SK-N-SH treated with all-trans-retinoic acid at 6 μM for 48 hours (cell line): ENCODE measurements around the gene MPPED1.

Experiments used
- ATAC-seq: fragments of 200-7000 bp; cut with Tn5 transposase; 3 replicates; pipeline ENCODE4 v1.9.1; 2020; ENCODE audit warnings: mild to moderate bottlenecking, moderate library complexity
- ARNTL ChIP-seq: fragments of 450-650 bp; formaldehyde crosslinking; IDR thresholded peaks from 2 replicates; pipeline ENCODE4 v1.5.0; 2020; ENCODE audit warnings: low read depth, mild to moderate bottlenecking, moderate library complexity, borderline replicate concordance
- BACH2 ChIP-seq: fragments of 250-450 bp; sonication (Bioruptor Pico); IDR thresholded peaks from 2 replicates; pipeline ENCODE4 v1.9.0; 2021; ENCODE audit warnings: mild to moderate bottlenecking, borderline replicate concordance
- CSDC2 ChIP-seq: fragments of 250-450 bp; sonication (Bioruptor Pico); IDR thresholded peaks from 2 replicates; pipeline ENCODE4 v1.5.0; 2020; ENCODE audit warnings: mild to moderate bottlenecking, moderate library complexity
- GLIS3 ChIP-seq: fragments of 250-450 bp; sonication (Bioruptor Pico); IDR thresholded peaks from 2 replicates; pipeline ENCODE4 v1.5.0; 2020; ENCODE audit warnings: mild to moderate bottlenecking, moderate library complexity
- ISL1 ChIP-seq: fragments of 250-450 bp; sonication (Bioruptor Pico); IDR thresholded peaks from 2 replicates; pipeline ENCODE4 v2.1.2; 2022; ENCODE audit warnings: mild to moderate bottlenecking, moderate library complexity
- OSR1 ChIP-seq: fragments of 250-450 bp; sonication (Bioruptor Pico); IDR thresholded peaks from 2 replicates; pipeline ENCODE4 v1.8.0; 2022; ENCODE audit warnings: moderate library complexity, mild to moderate bottlenecking, inconsistent platforms
- RARB ChIP-seq: fragments of 250-450 bp; sonication (Bioruptor Pico); IDR thresholded peaks from 2 replicates; pipeline ENCODE4 v1.8.0; 2021; ENCODE audit warnings: mild to moderate bottlenecking, moderate library complexity
- SNAI2 ChIP-seq: fragments of 250-450 bp; sonication (Bioruptor Pico); IDR thresholded peaks from 2 replicates; pipeline ENCODE4 v1.5.0; 2020; ENCODE audit warnings: mild to moderate bottlenecking, moderate library complexity
- TCF4 ChIP-seq: fragments of 250-450 bp; sonication (Bioruptor Pico); IDR thresholded peaks from 2 replicates; pipeline ENCODE4 v1.8.0; 2021; ENCODE audit warnings: mild to moderate bottlenecking, moderate library complexity, borderline replicate concordance
- TOX ChIP-seq: fragments of 250-450 bp; sonication (Bioruptor Pico); IDR thresholded peaks from 2 replicates; pipeline ENCODE4 v1.8.0; 2021; ENCODE audit warnings: mild to moderate bottlenecking, moderate library complexity, borderline replicate concordance
- ZC3H10 ChIP-seq: fragments of 250-450 bp; sonication (Bioruptor Pico); IDR thresholded peaks from 2 replicates; pipeline ENCODE4 v1.5.1; 2021; ENCODE audit warnings: mild to moderate bottlenecking, moderate library complexity
- ZFP3 ChIP-seq: fragments of 250-450 bp; sonication (Bioruptor Pico); IDR thresholded peaks from 2 replicates; pipeline ENCODE4 v1.5.0; 2020; ENCODE audit warnings: mild to moderate bottlenecking, moderate library complexity
- ZFP30 ChIP-seq: fragments of 450-650 bp; formaldehyde crosslinking; IDR thresholded peaks from 2 replicates; pipeline ENCODE4 v1.5.0; 2022; ENCODE audit warnings: mild to moderate bottlenecking, moderate library complexity
- ZNF565 ChIP-seq: fragments of 450-650 bp; formaldehyde crosslinking; conservative IDR thresholded peaks from 2 replicates; pipeline ENCODE4 v1.5.0; 2020; ENCODE audit warnings: low read depth, mild to moderate bottlenecking, moderate library complexity
- ZNF70 ChIP-seq: fragments of 450-650 bp; formaldehyde crosslinking; IDR thresholded peaks from 2 replicates; pipeline ENCODE4 v1.5.0; 2020; ENCODE audit warnings: mild to moderate bottlenecking, moderate library complexity
- ZNF8 ChIP-seq: fragments of 450-650 bp; formaldehyde crosslinking; IDR thresholded peaks from 2 replicates; pipeline ENCODE4 v1.5.0; 2020; ENCODE audit warnings: mild to moderate bottlenecking, moderate library complexity
- TF ChIP-seq, protein P1 (sequence below): fragments of 250-450 bp; sonication (Bioruptor Pico); IDR thresholded peaks from 2 replicates; pipeline ENCODE4 v1.5.1; 2021; ENCODE audit warnings: mild to moderate bottlenecking, moderate library complexity
- TF ChIP-seq, protein P2 (sequence below): fragments of 250-450 bp; sonication (Bioruptor Pico); IDR thresholded peaks from 2 replicates; pipeline ENCODE4 v1.5.0; 2020; ENCODE audit warnings: mild to moderate bottlenecking, moderate library complexity
- TF ChIP-seq, protein P3 (sequence below): fragments of 250-450 bp; sonication (Bioruptor Pico); IDR thresholded peaks from 2 replicates; pipeline ENCODE4 v1.8.0; 2021; ENCODE audit warnings: low read depth, mild to moderate bottlenecking, moderate library complexity, borderline replicate concordance
- TF ChIP-seq, protein P4 (sequence below): fragments of 250-450 bp; sonication (Bioruptor Pico); IDR thresholded peaks from 2 replicates; pipeline ENCODE4 v1.8.0; 2020; ENCODE audit warnings: mild to moderate bottlenecking, moderate library complexity, borderline replicate concordance
- TF ChIP-seq, protein P5 (sequence below): fragments of 250-450 bp; sonication (Bioruptor Pico); IDR thresholded peaks from 2 replicates; pipeline ENCODE4 v1.5.1; 2020; ENCODE audit warnings: low read depth, mild to moderate bottlenecking, moderate library complexity

The MPPED1 gene

DNA sequence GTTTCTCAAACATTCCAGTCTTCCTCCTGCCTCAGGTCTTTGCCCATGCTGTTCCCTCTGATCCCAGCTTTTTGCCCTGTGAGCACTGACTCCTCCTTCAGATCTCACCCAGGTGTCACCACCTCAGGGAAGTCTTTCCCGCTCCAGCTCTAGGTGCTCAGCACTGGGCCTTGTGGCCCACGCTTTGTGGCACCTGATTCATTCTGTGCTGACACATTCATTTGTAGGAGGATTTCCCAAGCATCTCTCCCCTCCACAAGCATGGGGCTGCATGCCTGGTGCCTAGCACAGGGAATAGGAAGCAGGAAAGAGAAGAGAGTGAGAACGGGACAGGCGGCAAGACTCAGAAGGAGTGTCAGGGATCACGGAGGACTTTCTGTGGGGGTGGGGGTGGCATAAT lies 17.6 kb downstream of the MPPED1 start:
- no peak for ATAC-seq

DNA sequence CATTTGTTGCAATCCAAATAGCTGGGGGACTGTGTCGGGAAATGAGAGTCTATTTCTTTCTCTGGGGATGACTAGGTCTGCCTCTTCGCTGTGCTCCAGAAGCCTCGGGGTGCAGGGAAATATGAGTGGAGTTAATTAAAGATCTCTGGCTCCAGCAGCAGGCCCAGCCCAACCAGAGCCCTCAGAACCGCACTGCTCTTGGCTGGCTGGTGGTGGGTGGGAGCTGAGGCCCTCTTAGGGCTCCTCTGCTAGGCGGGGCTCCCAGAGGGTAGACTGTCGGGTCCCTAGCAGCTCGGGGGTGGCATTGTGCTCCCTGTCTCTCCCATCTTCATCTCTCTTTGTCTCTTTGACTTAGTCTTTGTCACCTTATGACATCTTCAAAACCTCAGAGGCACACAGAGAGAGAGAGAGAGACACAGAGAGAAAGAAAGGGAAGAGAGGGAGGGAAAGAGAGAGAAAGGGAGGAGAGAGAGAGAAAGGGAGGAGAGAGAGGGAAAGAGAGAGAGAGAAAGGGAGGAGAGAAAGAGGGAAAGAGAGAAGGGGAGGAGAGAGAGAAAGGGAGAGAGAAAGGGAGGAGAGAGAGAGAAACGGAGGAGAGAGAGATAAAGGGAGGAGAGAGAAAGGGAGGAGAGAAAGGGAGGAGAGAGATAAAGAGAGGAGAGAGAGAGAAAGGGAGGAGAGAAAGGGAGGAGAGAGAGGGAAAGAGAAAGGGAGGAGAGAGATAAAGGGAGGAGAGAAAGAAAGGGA lies 20.2 kb downstream of the MPPED1 start:
- no peak for TF ChIP-seq ZC3H10 (CRISPR knock-in tag)
- TF ChIP-seq, protein P1, sequence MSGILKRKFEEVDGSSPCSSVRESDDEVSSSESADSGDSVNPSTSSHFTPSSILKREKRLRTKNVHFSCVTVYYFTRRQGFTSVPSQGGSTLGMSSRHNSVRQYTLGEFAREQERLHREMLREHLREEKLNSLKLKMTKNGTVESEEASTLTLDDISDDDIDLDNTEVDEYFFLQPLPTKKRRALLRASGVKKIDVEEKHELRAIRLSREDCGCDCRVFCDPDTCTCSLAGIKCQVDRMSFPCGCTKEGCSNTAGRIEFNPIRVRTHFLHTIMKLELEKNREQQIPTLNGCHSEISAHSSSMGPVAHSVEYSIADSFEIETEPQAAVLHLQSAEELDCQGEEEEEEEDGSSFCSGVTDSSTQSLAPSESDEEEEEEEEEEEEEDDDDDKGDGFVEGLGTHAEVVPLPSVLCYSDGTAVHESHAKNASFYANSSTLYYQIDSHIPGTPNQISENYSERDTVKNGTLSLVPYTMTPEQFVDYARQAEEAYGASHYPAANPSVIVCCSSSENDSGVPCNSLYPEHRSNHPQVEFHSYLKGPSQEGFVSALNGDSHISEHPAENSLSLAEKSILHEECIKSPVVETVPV (CRISPR knock-in tag) = no peak
- TF ChIP-seq RARB (CRISPR knock-in tag) = no peak
- TF ChIP-seq ZFP3 (CRISPR knock-in tag) = no peak
- no peak for TF ChIP-seq ISL1 (CRISPR knock-in tag)
- no peak for TF ChIP-seq SNAI2
- no peak for TF ChIP-seq CSDC2 (CRISPR knock-in tag)
- TF ChIP-seq, protein P2, sequence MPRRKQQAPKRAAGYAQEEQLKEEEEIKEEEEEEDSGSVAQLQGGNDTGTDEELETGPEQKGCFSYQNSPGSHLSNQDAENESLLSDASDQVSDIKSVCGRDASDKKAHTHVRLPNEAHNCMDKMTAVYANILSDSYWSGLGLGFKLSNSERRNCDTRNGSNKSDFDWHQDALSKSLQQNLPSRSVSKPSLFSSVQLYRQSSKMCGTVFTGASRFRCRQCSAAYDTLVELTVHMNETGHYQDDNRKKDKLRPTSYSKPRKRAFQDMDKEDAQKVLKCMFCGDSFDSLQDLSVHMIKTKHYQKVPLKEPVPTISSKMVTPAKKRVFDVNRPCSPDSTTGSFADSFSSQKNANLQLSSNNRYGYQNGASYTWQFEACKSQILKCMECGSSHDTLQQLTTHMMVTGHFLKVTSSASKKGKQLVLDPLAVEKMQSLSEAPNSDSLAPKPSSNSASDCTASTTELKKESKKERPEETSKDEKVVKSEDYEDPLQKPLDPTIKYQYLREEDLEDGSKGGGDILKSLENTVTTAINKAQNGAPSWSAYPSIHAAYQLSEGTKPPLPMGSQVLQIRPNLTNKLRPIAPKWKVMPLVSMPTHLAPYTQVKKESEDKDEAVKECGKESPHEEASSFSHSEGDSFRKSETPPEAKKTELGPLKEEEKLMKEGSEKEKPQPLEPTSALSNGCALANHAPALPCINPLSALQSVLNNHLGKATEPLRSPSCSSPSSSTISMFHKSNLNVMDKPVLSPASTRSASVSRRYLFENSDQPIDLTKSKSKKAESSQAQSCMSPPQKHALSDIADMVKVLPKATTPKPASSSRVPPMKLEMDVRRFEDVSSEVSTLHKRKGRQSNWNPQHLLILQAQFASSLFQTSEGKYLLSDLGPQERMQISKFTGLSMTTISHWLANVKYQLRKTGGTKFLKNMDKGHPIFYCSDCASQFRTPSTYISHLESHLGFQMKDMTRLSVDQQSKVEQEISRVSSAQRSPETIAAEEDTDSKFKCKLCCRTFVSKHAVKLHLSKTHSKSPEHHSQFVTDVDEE (CRISPR knock-in tag) = no peak
- TF ChIP-seq OSR1 = no peak
- TF ChIP-seq TCF4 (CRISPR knock-in tag) = no peak
- no peak for ATAC-seq

More for the DNA sequence above, 17.6 kb downstream of the MPPED1 start:
- TF ChIP-seq SNAI2 = no peak
- no peak for TF ChIP-seq ZNF565 (CRISPR knock-in tag)
- no peak for TF ChIP-seq ZNF8 (CRISPR knock-in tag)
- no peak for TF ChIP-seq ARNTL (CRISPR knock-in tag)
- TF ChIP-seq OSR1 = no peak
- no peak for TF ChIP-seq ZFP30 (CRISPR knock-in tag)
- TF ChIP-seq, protein P3, sequence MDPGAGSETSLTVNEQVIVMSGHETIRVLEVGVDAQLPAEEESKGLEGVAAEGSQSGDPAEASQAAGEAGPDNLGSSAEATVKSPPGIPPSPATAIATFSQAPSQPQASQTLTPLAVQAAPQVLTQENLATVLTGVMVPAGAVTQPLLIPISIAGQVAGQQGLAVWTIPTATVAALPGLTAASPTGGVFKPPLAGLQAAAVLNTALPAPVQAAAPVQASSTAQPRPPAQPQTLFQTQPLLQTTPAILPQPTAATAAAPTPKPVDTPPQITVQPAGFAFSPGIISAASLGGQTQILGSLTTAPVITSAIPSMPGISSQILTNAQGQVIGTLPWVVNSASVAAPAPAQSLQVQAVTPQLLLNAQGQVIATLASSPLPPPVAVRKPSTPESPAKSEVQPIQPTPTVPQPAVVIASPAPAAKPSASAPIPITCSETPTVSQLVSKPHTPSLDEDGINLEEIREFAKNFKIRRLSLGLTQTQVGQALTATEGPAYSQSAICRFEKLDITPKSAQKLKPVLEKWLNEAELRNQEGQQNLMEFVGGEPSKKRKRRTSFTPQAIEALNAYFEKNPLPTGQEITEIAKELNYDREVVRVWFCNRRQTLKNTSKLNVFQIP (CRISPR knock-in tag) = no peak
- no peak for TF ChIP-seq BACH2 (CRISPR knock-in tag)
- no peak for TF ChIP-seq ISL1 (CRISPR knock-in tag)
- TF ChIP-seq, protein P4, sequence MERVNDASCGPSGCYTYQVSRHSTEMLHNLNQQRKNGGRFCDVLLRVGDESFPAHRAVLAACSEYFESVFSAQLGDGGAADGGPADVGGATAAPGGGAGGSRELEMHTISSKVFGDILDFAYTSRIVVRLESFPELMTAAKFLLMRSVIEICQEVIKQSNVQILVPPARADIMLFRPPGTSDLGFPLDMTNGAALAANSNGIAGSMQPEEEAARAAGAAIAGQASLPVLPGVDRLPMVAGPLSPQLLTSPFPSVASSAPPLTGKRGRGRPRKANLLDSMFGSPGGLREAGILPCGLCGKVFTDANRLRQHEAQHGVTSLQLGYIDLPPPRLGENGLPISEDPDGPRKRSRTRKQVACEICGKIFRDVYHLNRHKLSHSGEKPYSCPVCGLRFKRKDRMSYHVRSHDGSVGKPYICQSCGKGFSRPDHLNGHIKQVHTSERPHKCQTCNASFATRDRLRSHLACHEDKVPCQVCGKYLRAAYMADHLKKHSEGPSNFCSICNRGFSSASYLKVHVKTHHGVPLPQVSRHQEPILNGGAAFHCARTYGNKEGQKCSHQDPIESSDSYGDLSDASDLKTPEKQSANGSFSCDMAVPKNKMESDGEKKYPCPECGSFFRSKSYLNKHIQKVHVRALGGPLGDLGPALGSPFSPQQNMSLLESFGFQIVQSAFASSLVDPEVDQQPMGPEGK (CRISPR knock-in tag) = no peak
- TF ChIP-seq GLIS3 (CRISPR knock-in tag) = no peak
- TF ChIP-seq ZNF70 (CRISPR knock-in tag) = no peak
- TF ChIP-seq CSDC2 (CRISPR knock-in tag) = no peak
- no peak for TF ChIP-seq TOX (CRISPR knock-in tag)

DNA sequence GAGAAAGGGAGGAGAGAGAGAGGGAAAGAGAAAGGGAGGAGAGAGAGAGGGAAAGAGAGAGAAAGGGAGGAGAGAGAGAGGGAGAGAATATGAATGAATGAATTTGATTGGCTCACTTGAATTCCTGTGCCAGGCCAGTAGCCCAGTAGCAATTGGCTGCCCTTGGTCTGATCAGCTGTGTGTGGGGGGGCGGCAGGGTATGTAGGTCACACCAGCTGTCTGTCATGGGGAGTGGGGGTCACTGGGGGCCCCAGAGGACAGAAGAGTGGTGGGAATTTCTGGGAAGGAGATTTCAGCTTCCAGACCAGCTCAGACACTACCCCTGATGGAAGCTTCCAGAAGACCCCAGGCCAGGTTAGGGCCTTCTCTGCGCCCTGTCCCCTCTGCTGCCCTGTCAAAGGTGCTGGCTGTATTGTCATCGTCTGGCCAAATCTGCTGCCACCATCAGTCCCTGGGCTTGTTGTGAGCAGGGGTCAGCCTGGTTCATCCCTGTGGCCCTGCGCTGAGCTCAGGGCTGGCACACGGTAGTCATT lies 21.1 kb downstream of the MPPED1 start:
- no peak for ATAC-seq
- no peak for TF ChIP-seq GLIS3 (CRISPR knock-in tag)
- no peak for TF ChIP-seq ZFP3 (CRISPR knock-in tag)
- TF ChIP-seq ZNF70 (CRISPR knock-in tag) = no peak
- no peak for TF ChIP-seq ISL1 (CRISPR knock-in tag)
- TF ChIP-seq, protein P4 (CRISPR knock-in tag) = no peak
- TF ChIP-seq RARB (CRISPR knock-in tag) = no peak
- TF ChIP-seq, protein P3 (CRISPR knock-in tag) = no peak
- TF ChIP-seq, protein P5, sequence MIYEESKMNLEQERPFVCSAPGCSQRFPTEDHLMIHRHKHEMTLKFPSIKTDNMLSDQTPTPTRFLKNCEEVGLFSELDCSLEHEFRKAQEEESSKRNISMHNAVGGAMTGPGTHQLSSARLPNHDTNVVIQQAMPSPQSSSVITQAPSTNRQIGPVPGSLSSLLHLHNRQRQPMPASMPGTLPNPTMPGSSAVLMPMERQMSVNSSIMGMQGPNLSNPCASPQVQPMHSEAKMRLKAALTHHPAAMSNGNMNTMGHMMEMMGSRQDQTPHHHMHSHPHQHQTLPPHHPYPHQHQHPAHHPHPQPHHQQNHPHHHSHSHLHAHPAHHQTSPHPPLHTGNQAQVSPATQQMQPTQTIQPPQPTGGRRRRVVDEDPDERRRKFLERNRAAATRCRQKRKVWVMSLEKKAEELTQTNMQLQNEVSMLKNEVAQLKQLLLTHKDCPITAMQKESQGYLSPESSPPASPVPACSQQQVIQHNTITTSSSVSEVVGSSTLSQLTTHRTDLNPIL (CRISPR knock-in tag) = no peak
- TF ChIP-seq BACH2 (CRISPR knock-in tag) = no peak
- TF ChIP-seq CSDC2 (CRISPR knock-in tag) = no peak
